ENCODE measurements around the gene DNTTIP2. TPM values are rescaled to one million over a fixed set of nuclear protein-coding genes. Genes with fewer than 3 reads are reported as not detected.

DNTTIP2 gene
- total RNA-seq, 1 experiment from 2014 or later: 61.5 TPM

GRCh38 chr1:93874025-93874651, 4.9 kb downstream of the DNTTIP2 start:
- H3K9me3 Mint-ChIP-seq: no peaks in the 10 kb centered on the region
- no peak overlapping the region for H3K4me3 Mint-ChIP-seq
- DNase-seq (ENCODE audit: low spot score) (no peak), ATAC-seq (peak; percentile 36)
- H3K36me3 Mint-ChIP-seq: peaks cover 72% of the 10 kb centered on the region
- ChIA-PET POLR2A (no interaction called here), CTCF (interaction anchor here (1.4 kb wide), 1 partner anchor 106 kb away, joined by 5 read pairs; no protein-coding TSS in a partner anchor)
- peaks cover 14% of the 10 kb centered on the region for H3K4me1 Mint-ChIP-seq
- H3K27me3 Mint-ChIP-seq (ENCODE audit: low read depth): no peaks in the 10 kb centered on the region
- TF ChIP-seq NFATC4 (CRISPR knock-in tag; IDR thresholded peaks at IDR 0.05) (no peak), CTCF (IDR thresholded peaks at IDR 0.05) (peak; percentile 25; the same call in 1 of the 2 replicates)
- no peak overlapping the region for H3K27ac Mint-ChIP-seq

DNA sequence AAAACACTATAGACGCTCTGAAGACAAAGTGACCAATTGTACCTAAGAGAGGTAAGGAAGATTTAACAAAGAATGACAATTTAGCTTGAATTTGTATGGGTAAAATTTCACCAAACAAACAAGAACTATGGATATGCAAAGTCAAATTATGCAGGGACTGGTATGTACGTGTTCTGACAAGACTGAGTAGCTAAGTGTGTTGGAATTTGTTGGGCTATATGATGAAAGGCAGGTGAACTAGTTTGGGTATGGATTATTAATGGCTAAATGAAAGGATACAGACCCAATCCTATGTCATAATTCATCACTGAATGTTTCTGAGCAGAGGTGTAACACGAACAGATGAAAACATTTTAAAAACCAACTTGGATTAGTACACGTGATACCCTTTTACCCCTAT, 7.6 kb downstream of the DNTTIP2 start:
- Mint-ChIP-seq H3K36me3 (peaks cover 66% of the 10 kb centered on the region), H3K27me3 (ENCODE audit: low read depth) (no peaks in the 10 kb centered on the region), H3K9me3 (no peaks in the 10 kb centered on the region), H3K27ac (no peak overlapping the region), H3K4me3 (no peak overlapping the region), H3K4me1 (peaks cover 3% of the 10 kb centered on the region)
- no peak for DNase-seq (ENCODE audit: low spot score)
- ChIA-PET CTCF (no interaction called here), POLR2A (interaction anchor here (0.5 kb wide), 1 partner anchor 27 kb away, joined by 4 read pairs; no protein-coding TSS in a partner anchor)
- ATAC-seq: no peak
- TF ChIP-seq, protein P1, sequence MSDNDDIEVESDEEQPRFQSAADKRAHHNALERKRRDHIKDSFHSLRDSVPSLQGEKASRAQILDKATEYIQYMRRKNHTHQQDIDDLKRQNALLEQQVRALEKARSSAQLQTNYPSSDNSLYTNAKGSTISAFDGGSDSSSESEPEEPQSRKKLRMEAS (CRISPR knock-in tag; IDR thresholded peaks at IDR 0.05): no peak
- TF ChIP-seq CDX4 (CRISPR knock-in tag; IDR thresholded peaks at IDR 0.05; ENCODE audit: borderline replicate concordance) (no peak), IRF2 (CRISPR knock-in tag; IDR thresholded peaks at IDR 0.05; ENCODE audit: borderline replicate concordance, low read depth) (no peak), EMX1 (CRISPR knock-in tag; IDR thresholded peaks at IDR 0.05) (no peak), ZNF317 (CRISPR knock-in tag; IDR thresholded peaks at IDR 0.05; ENCODE audit: borderline replicate concordance, low read depth) (no peak), SMAD4 (CRISPR knock-in tag; IDR thresholded peaks at IDR 0.05) (no peak), AR (CRISPR knock-in tag; IDR thresholded peaks at IDR 0.05) (no peak), NR3C1 (CRISPR knock-in tag; conservative IDR thresholded peaks at IDR 0.05; ENCODE audit: low read depth) (no peak), ESRRA (CRISPR knock-in tag; IDR thresholded peaks at IDR 0.05; ENCODE audit: borderline replicate concordance) (no peak), ZNF219 (CRISPR knock-in tag; IDR thresholded peaks at IDR 0.05; ENCODE audit: borderline replicate concordance) (no peak)
- TF ChIP-seq, protein P2, sequence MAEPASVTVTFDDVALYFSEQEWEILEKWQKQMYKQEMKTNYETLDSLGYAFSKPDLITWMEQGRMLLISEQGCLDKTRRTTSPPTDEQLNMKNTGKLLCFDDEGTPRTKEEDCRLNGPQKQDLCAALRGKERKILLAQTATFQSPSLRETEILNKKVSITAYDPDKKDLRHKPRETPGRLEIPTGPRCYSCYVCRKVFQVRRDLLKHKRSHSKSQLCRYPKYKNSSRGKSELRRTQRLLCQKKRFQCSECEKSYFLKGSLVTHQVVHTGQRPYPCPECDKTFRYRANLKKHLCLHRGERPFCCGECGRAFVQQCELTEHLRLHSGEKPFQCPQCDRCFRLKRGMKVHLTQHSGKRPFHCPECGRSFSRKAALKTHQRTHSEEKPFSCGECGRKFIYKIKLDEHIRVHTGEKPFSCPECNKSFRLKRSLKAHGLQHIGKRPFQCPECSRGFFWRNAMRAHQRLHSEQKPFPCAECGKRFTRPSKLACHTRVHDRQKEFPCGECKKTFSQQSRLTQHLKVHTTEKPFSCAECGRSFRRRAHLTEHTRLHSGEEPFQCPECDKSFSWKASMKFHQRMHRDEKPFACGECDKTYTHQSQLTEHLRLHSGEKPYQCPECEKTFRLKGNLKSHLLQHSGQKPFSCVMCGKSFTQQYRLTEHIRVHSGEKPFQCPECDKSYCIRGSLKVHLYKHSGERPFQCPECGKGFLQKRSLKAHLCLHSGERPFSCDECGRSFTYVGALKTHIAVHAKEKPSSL (CRISPR knock-in tag; conservative IDR thresholded peaks at IDR 0.05): no peak

DNA sequence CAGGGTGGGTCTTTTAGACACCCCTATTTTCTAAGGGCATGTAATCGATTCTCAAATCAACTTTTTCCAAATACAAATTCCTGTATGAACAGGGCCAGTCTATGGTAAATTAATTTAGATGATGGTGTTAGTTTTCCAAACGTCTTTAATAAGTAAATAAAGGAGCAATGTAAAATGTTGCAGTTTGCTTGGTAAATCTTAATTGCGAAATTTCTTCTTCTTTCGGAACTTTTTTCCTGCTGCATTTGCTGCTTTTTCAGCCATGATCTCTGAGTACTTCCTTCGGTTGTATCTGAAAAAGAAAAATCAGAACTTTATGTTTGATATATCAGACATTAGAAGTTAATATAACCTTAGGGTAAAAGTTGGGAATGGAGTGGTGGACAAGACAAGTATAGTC, 9.4 kb downstream of the DNTTIP2 start:
- H3K9me3 Mint-ChIP-seq: no peaks in the 10 kb centered on the region
- H3K36me3 Mint-ChIP-seq: peaks cover 54% of the 10 kb centered on the region
- no peaks in the 10 kb centered on the region for H3K4me1 Mint-ChIP-seq
- POLR2A ChIA-PET: no interaction called here
- DNase-seq (ENCODE audit: low spot score) (no peak), ATAC-seq (no peak)
- H3K4me3 Mint-ChIP-seq: no peak overlapping the region
- H3K27me3 Mint-ChIP-seq (ENCODE audit: low read depth): no peaks in the 10 kb centered on the region
- no peak overlapping the region for H3K27ac Mint-ChIP-seq
- TF ChIP-seq ELF4 (CRISPR knock-in tag; IDR thresholded peaks at IDR 0.05; ENCODE audit: low read depth) (no peak), TP53 (CRISPR knock-in tag; IDR thresholded peaks at IDR 0.05) (no peak), AR (CRISPR knock-in tag; IDR thresholded peaks at IDR 0.05) (no peak), IRF2 (CRISPR knock-in tag; IDR thresholded peaks at IDR 0.05; ENCODE audit: borderline replicate concordance, low read depth) (no peak)
- TF ChIP-seq, protein P3, sequence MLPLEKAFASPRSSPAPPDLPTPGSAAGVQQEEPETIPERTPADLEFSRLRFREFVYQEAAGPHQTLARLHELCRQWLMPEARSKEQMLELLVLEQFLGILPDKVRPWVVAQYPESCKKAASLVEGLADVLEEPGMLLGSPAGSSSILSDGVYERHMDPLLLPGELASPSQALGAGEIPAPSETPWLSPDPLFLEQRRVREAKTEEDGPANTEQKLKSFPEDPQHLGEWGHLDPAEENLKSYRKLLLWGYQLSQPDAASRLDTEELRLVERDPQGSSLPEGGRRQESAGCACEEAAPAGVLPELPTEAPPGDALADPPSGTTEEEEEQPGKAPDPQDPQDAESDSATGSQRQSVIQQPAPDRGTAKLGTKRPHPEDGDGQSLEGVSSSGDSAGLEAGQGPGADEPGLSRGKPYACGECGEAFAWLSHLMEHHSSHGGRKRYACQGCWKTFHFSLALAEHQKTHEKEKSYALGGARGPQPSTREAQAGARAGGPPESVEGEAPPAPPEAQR (CRISPR knock-in tag; IDR thresholded peaks at IDR 0.05): no peak
- CTCF ChIA-PET: no interaction called here
